Medulla oblongata (tissue), 1 donor: ENCODE results near the gene MRPS18B.

Source experiments
- DNase-seq: peaks from one replicate; pipeline ENCODE4 v3.0.0-alpha.2; 2015; ENCODE audit errors: extremely low spot score

The MRPS18B gene

DNA sequence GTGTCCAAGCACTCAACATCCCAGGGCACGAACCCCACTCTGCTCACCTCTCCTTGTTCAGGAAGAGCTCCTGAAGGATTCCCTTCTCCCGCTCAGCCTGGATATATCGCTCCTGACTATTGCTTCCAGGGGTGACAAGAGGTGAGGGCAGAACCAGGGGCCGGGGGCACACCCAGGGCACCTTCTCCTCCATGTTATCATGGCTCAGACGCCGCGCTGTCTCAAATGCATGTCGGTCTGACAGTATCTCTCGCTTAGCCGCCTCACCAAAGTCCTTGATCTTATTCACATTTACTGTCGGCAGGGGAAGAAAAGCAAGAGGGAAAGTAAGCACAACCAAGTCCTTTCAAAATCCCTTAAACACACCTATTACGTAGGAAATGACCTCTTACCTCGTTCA lies 13.7 kb upstream of the MRPS18B start:
- no peak for DNase-seq

DNA sequence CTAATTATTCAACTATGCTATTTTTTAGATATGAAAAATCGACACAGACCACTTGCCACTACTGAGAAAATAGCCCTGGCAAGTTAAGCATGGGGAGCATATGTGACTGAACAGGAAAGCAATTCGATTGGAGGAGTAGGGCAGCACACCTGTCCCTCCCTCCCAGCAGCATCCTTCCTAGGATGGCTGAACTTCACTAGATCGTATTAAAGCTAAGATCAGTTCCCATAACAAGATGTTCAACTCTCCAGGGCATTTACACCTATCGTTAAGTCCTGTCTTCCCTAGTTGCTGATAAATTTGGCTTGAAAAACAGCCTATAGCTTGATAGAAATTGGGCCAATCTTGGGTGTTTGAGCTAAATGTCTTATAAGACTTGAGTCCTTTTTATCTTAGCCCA lies 7.6 kb upstream of the MRPS18B start:
- no peak for DNase-seq

DNA sequence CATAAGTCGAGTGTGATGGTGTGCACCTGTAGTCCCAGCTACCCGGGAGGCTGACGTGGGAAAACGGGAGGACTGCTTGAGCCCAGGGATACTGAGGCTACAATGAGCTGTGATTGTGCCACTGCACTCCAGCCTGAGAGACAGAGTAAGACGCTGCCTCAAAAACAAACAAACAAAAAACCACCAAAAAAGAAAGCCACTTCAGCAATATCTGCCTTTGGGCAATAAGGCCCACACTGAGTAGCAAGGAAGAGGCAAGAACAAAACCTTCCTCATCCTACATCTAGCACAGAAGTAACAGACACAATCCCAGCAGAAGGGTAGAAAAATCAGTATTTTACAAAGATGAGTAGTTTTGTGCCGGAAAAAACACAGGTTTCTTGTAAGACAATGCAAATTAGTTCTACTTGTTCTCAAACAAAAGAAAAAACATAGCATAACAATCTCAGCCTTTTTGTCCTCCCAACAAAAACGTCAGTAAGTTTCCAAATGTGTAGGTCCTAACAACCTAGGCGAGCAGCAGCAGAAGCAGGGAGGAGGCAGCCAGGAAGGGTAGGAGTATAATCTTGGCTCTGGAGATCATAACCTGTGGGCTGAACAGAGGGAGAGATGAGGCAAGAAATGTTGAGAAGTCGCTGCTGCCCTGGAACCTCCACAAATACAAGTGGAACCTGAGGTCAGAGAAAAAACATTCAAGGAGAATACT lies 6.3 kb upstream of the MRPS18B start:
- DNase-seq = no peak

- no peak for DNase-seq
Observed at GRCh38 chr6:30611856-30612194, 5.8 kb upstream of the MRPS18B start.

DNA sequence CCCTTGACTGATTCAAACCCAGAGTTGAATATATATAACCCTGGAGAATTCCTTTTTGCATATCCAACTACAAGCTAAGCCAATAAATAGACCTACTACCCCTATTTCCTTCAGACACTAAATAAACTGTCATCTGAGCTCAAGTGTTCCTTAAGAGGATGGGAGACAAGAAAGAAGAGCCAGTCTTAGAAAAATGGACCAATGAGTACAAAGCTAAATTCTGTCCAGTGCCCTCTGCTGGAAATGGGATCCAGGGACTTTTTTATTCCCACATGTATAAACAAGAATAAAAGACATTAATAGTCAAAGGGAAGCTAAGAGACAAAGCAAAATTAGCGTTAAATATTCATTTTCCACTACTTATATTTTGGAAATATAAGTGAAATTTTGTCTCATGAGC lies 5.4 kb upstream of the MRPS18B start:
- no peak for DNase-seq

GRCh38 chr6:30612687-30613248 lies 4.9 kb upstream of the MRPS18B start:
- DNase-seq = no peak

GRCh38 chr6:30613251-30614043 lies 4.2 kb upstream of the MRPS18B start:
- no peak for DNase-seq

GRCh38 chr6:30614044-30614842 lies 3.4 kb upstream of the MRPS18B start:
- DNase-seq = no peak

DNA sequence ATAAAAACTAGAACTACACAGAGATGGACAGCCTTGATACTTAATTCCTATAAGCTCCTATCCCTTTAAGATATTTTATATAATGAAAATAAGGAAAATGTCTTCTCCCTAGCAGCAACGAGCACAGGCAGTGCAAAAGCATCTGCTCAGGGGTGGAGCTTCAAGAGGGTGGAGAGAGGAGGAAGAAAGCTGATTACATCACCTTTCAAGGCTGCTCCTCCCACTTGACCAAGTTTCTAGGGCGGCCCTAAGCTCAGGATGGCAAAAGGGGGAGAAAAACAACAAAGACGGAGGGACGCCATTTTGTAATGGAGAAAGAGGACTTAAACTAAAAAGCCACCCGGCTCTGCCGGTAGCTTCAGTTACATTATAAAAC lies 2.8 kb upstream of the MRPS18B start:
- DNase-seq = peak; percentile 99

DNA sequence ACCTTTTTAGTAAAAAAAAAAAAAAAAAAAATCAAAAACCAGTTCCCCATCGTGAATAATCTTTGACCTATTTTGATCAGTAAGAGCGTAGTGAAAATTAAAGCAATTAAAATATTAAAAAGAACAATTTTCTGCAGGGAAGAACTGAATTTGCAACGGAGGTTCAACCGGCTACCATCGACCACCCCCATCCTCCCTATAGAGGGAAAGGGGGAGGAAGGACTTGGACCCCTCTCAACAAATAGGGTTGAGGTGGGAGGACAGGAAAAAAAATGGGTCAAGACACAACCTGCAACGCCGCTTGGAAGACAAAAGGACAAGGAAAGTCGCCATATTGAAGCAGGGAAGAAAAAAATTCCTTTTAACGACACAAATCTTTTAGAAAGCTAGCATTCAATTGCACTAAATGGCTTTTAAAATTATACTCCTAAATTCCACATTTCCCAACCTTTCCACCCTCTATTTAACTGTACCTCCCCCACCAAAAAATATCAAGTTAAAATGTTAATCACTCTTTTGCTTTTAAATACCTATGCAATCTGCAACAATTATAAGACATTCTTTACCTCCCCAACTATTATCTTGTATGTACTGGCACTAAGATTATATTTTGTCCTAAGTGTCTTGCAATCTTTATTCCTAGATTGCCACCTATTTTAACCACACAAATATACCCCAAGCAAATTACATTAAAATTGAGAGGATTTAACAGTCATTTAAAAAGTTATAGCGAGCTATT lies 2.3 kb upstream of the MRPS18B start:
- peak; percentile 80 for DNase-seq

GRCh38 chr6:30615958-30616810 lies 1.5 kb upstream of the MRPS18B start:
- DNase-seq = peak; percentile 52

- peak; percentile 100 for DNase-seq
Observed at GRCh38 chr6:30616811-30617564, 652 bp upstream of the MRPS18B start, which contains the start of gene PPP1R10. Gene PPP1R10, minus strand, starts transcription at chr6:30617243. Its CDS starts 7,299 bp downstream, at chr6:30609944.

DNA sequence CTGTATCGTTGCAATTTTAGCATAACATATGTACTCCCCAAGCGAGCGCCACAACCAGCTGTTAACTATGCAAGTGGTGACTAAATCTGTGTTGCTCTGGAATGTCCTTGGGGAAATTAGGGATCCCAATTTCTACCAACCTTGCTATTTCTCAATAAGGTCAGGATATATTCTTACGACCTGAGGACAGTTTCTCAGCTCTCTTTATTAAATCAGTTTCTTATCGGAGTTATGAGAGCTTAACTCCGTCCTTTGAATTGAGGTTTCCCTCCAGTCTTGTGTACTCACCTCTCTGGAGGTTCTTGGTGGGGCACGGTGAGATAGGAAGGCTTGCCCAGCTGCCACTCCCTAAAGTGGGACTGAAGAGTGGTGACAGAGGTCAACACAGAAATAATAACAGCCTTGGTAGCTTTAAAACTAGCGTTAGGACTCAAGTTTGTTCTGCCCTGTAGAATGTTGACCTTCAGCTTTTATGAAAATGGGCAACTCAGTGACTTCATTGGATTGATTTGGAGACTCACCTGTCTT lies 694 bp downstream of the MRPS18B start:
- DNase-seq = no peak

DNA sequence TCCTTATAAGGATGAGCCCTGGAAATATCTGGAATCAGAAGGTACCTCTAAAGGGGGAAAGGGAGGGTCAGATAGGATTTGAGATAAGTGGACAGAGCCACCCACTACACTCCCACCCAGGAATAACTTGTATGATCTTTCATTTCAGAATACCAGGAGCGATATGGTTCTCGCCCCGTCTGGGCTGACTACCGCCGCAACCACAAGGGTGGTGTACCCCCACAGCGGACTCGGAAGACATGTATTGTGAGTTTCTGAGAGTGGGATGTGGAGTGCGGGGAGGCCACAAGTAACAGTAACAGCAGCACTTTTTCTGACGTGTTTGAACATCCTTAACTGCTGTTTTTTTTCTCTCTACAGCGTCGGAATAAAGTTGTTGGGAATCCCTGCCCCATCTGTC lies 1.9 kb downstream of the MRPS18B start:
- DNase-seq = no peak

- no peak for DNase-seq
Observed at GRCh38 chr6:30625511-30625910, 7.9 kb downstream of the MRPS18B start.

DNA sequence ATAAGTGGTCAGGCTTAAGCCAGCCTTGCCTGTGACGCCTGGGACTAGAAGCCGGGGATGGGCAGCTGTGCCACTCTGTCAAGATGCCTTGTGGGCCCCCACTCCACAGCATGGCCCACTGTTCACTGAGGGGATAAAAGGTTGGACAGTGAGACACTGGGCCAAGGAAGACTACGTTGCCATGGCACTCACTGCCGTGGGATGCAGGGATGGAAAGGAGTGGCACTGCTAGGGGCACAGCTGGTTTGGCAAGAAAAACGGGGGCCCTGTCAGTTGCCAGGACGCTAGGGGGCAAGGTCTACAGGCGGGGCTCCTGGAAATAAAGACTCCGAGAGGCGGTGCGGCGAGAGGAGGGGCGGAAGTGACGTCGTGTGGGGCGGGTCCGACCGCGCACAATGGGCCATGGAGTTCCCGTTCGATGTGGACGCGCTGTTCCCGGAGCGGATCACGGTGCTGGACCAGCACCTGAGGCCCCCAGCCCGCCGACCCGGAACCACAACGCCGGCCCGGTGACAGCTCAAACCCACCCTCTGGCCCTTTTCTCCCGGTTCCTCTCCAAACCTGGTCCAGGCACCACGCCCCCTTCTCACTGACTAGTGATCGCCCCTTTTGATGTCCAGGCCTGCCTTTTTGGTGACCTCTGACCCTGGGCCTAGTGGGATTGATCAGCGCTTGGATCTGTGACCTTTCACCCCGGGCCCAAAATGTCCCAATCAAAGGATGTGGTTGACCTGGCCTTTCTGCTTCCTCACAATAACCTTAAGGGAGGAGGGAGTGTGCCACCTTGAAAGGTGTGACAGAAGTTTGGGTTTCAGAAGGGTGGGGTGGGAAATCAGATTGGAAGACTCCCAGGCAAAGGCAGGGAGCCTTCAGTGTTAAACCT lies 9.1 kb downstream of the MRPS18B start, which contains the start of gene ATAT1:
TSS of gene ATAT1 (plus strand) at position 391 of the 883 bp plus-strand sequence.
- peak; percentile 89 for DNase-seq

GRCh38 chr6:30635834-30636233 lies 18.2 kb downstream of the MRPS18B start:
- DNase-seq = no peak

GRCh38 chr6:30640481-30640880 lies 22.8 kb downstream of the MRPS18B start:
- DNase-seq = no peak
